ENCODE measurements around the gene KCNC1.

- TF ChIP-seq, protein P1, sequence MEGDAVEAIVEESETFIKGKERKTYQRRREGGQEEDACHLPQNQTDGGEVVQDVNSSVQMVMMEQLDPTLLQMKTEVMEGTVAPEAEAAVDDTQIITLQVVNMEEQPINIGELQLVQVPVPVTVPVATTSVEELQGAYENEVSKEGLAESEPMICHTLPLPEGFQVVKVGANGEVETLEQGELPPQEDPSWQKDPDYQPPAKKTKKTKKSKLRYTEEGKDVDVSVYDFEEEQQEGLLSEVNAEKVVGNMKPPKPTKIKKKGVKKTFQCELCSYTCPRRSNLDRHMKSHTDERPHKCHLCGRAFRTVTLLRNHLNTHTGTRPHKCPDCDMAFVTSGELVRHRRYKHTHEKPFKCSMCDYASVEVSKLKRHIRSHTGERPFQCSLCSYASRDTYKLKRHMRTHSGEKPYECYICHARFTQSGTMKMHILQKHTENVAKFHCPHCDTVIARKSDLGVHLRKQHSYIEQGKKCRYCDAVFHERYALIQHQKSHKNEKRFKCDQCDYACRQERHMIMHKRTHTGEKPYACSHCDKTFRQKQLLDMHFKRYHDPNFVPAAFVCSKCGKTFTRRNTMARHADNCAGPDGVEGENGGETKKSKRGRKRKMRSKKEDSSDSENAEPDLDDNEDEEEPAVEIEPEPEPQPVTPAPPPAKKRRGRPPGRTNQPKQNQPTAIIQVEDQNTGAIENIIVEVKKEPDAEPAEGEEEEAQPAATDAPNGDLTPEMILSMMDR (IDR thresholded peaks at IDR 0.05), result no peak
- TF ChIP-seq BCL3 (IDR thresholded peaks at IDR 0.05) (no peak), POLR2A (IDR thresholded peaks at IDR 0.05; ENCODE audit: low read length) (no peak), PHF8 (IDR thresholded peaks at IDR 0.05; ENCODE audit: borderline replicate concordance, low read depth) (no peak), FOSL2 (IDR thresholded peaks at IDR 0.05) (no peak), FOSL2 (CRISPR knock-in tag; IDR thresholded peaks at IDR 0.05) (no peak)
- TF ChIP-seq, protein P2, sequence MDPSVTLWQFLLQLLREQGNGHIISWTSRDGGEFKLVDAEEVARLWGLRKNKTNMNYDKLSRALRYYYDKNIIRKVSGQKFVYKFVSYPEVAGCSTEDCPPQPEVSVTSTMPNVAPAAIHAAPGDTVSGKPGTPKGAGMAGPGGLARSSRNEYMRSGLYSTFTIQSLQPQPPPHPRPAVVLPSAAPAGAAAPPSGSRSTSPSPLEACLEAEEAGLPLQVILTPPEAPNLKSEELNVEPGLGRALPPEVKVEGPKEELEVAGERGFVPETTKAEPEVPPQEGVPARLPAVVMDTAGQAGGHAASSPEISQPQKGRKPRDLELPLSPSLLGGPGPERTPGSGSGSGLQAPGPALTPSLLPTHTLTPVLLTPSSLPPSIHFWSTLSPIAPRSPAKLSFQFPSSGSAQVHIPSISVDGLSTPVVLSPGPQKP (IDR thresholded peaks at IDR 0.05; ENCODE audit: low read depth, low read length), result no peak
These were observed 9.8 kb downstream of the KCNC1 start for GRCh38 chr11:17744151-17744940.

All from A549 (cell line).